Rectal smooth muscle tissue (tissue), 1 donor: Measurements from ENCODE around the gene PRAF2.

Source experiments
- H3K27ac ChIP-seq: one replicate; pipeline ENCODE4 v1.7.0; 2013; ENCODE audit warnings: low read depth, low read length, inconsistent platforms
- H3K27me3 ChIP-seq: one replicate; pipeline ENCODE4 v1.7.0; 2013; ENCODE audit warnings: low read length; ENCODE audit not compliant: control insufficient read depth, insufficient read depth
- H3K36me3 ChIP-seq: one replicate; pipeline ENCODE4 v1.7.0; 2013; ENCODE audit warnings: low read length; ENCODE audit not compliant: control insufficient read depth, insufficient read depth
- H3K4me1 ChIP-seq: one replicate; pipeline ENCODE4 v1.7.0; 2013; ENCODE audit warnings: low read length; ENCODE audit not compliant: control insufficient read depth, insufficient read depth
- H3K4me3 ChIP-seq: one replicate; pipeline ENCODE4 v1.7.0; 2013; ENCODE audit warnings: low read length
- H3K9ac ChIP-seq: one replicate; pipeline ENCODE4 v1.7.0; 2013; ENCODE audit warnings: low read length

Gene PRAF2

DNA sequence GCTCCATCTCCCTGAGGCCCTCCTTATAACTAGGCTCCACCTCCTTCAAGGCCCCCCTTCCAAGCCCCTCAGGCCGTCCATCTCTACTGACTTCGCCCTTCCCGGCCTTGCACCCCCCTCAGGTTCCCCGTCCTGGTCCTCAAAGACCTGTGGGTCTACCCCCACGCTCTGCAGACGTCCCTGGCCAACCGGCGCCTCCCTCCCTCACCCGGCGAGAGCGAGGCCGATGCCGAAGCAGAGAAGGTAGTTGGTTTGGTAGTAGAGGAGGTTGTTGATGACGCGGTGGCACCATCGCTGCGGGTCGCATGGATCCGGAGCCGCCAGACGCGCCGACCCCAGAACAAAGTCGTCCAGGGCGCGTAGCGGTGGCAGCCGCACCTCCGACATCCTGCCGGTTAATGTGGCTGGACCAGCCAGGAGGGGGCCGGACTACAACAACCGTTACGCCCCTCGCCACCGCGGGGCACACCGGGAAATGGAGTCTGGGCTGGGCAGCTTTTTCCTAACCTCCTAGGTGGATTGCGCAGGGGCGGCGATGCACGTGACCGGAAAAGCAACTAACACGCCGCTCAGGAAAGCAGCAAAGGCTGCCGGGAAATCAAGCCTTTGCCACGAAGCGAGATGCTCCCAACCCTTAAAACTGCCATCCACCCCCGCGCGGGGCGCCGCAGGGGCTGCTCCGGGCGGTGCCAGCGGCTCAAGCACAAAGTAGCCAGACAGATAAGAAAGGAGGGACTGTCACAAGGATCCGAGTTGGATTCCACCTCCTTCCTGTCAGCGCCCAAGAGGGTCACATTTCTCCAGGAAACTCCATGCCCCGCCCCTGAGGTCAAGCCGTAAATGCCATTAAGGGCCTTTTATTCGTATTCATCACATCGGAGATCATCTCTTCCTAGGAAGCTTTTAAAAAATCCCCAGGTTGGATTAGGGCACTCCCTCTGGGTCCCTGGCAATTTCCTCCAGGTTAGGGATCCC lies at the start of gene PRAF2:
Gene PRAF2, minus strand, starts transcription at position 402 of the 975 bp plus-strand sequence. Its CDS starts 15 bp downstream, at position 387.
- Histone ChIP-seq H3K9ac (peak within 1 kb of the TSS; percentile 36), H3K4me1 (peaks cover 2% of the 10 kb centered on the region), H3K36me3 (peaks cover 3% of the 10 kb centered on the region), H3K4me3 (peak within 1 kb of the TSS; percentile 79), H3K27me3 (peaks cover 2% of the 10 kb centered on the region), H3K27ac (peak within 1 kb of the TSS; percentile 69)

GRCh38 chrX:49122499-49122898 lies 48.7 kb upstream of the PRAF2 start:
- H3K4me1 ChIP-seq: no peaks in the 10 kb centered on the region
- H3K4me3 ChIP-seq: peak overlapping the region; percentile 86
- H3K27ac ChIP-seq: no peak overlapping the region
- peaks cover 2% of the 10 kb centered on the region for H3K36me3 ChIP-seq
- H3K9ac ChIP-seq: no peak overlapping the region
- no peaks in the 10 kb centered on the region for H3K27me3 ChIP-seq

DNA sequence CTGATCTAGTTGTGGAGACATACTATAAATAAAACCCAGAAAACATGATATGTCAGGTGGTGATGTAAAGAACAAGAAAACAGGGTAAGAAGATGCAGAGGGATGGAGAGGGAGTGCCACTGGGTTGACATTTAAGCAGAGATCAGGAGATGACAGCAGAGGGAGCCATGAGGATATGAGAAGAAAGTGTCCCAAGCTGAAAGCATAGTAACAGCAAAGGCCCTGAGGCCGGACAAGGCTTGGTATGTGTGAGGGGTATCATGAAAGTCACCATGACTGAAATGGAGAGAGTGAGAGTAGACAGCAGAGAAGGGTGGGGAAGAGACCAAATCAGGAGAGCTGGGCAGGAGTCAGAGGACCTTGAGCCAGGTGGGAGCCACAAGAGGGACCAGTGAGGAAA lies 46.3 kb upstream of the PRAF2 start:
- H3K27me3 ChIP-seq: peaks cover 2% of the 10 kb centered on the region
- peaks cover 15% of the 10 kb centered on the region for H3K36me3 ChIP-seq
- no peaks in the 10 kb centered on the region for H3K4me1 ChIP-seq

GRCh38 chrX:49117581-49117980 lies 43.8 kb upstream of the PRAF2 start:
- H3K9ac ChIP-seq: no peak overlapping the region

More for the DNA sequence above, 46.3 kb upstream of the PRAF2 start:
- no peak overlapping the region for H3K9ac ChIP-seq
- no peak overlapping the region for H3K27ac ChIP-seq
- no peak overlapping the region for H3K4me3 ChIP-seq

DNA sequence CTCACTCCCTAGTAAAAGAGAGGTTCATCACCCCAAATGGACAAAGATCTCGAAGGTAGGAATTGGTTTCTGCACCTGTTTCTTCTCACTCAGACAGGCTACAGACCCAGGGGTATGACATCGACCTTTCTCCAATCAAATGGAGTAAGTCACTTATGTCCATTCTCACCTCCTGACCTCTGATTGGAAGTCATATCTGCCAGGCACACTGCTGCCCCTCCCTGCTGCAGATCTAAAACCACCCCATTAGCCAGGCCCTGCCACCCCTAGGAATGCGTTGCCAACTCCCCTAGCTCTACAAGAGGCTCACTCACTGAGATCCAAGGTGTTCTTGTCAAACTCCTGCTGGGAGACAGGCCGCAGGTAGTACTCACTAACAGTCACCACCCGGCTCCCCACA lies 42.9 kb upstream of the PRAF2 start:
- Histone ChIP-seq H3K9ac (no peak overlapping the region), H3K36me3 (peaks cover 22% of the 10 kb centered on the region), H3K27me3 (peaks cover 2% of the 10 kb centered on the region), H3K4me1 (no peaks in the 10 kb centered on the region), H3K4me3 (no peak overlapping the region), H3K27ac (no peak overlapping the region)

More at GRCh38 chrX:49117581-49117980, 43.8 kb upstream of the PRAF2 start:
- Histone ChIP-seq H3K27ac (no peak overlapping the region), H3K36me3 (peaks cover 22% of the 10 kb centered on the region), H3K4me1 (no peaks in the 10 kb centered on the region), H3K27me3 (peaks cover 2% of the 10 kb centered on the region), H3K4me3 (no peak overlapping the region)

GRCh38 chrX:49116076-49116475 lies 42.3 kb upstream of the PRAF2 start:
- H3K27ac ChIP-seq: no peak overlapping the region
- no peak overlapping the region for H3K4me3 ChIP-seq
- no peaks in the 10 kb centered on the region for H3K4me1 ChIP-seq
- peaks cover 22% of the 10 kb centered on the region for H3K36me3 ChIP-seq
- H3K27me3 ChIP-seq: peaks cover 2% of the 10 kb centered on the region
- H3K9ac ChIP-seq: no peak overlapping the region

- no peak overlapping the region for H3K27ac ChIP-seq
- H3K9ac ChIP-seq: no peak overlapping the region
- no peaks in the 10 kb centered on the region for H3K4me1 ChIP-seq
- H3K4me3 ChIP-seq: no peak overlapping the region
- peaks cover 14% of the 10 kb centered on the region for H3K36me3 ChIP-seq
- H3K27me3 ChIP-seq: peaks cover 2% of the 10 kb centered on the region
Measured at GRCh38 chrX:49111791-49112190, 38.0 kb upstream of the PRAF2 start.

- Histone ChIP-seq H3K27ac (no peak overlapping the region), H3K4me1 (no peaks in the 10 kb centered on the region), H3K27me3 (no peaks in the 10 kb centered on the region), H3K36me3 (peaks cover 6% of the 10 kb centered on the region), H3K4me3 (no peak overlapping the region), H3K9ac (no peak overlapping the region)
Measured at GRCh38 chrX:49110417-49110816, 36.6 kb upstream of the PRAF2 start.

DNA sequence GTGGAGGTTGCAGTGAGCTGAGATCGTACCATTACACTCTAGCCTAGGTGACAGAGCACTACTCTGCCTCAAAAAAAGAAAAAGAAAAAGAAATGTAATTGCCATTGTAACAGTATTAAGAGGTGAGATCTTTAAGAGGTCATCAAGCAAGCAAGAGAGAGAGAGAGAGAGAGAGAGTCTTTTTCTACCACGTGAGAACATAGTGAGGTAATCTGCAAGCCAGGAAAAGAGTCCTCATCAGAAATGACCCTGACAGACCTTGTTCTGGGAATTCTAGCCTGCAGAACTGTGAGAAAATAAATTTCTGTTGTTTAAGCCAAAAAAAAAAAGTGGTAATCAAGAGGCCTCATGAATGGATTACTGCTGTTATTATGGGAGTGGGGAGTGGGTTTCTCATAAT lies 34.8 kb upstream of the PRAF2 start:
- no peaks in the 10 kb centered on the region for H3K27me3 ChIP-seq
- no peak overlapping the region for H3K4me3 ChIP-seq
- no peaks in the 10 kb centered on the region for H3K4me1 ChIP-seq
- peaks cover 4% of the 10 kb centered on the region for H3K36me3 ChIP-seq
- no peak overlapping the region for H3K27ac ChIP-seq
- no peak overlapping the region for H3K9ac ChIP-seq

GRCh38 chrX:49106930-49107329 lies 33.1 kb upstream of the PRAF2 start:
- no peaks in the 10 kb centered on the region for H3K36me3 ChIP-seq
- H3K9ac ChIP-seq: no peak overlapping the region
- no peak overlapping the region for H3K4me3 ChIP-seq
- H3K27me3 ChIP-seq: no peaks in the 10 kb centered on the region
- H3K4me1 ChIP-seq: no peaks in the 10 kb centered on the region
- H3K27ac ChIP-seq: no peak overlapping the region

DNA sequence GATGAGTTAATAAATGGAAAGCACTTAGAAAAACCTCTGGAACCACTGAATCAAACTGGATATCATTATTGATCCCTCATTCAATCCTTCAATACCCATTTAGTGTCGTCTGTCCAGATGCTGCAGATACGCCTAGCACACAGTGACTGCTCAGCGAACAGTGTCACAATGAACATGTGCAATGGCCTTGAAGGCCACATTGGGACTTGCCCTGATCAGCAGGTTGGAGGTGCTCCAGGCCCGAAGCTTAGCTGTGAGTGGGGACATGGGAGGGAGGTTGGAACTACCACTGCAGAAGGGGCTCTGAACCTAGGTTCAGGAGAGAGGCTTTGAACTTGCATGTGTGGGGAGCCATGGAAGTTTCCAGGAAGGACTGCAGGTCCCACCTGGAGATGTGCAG lies 32.5 kb upstream of the PRAF2 start:
- Histone ChIP-seq H3K27me3 (no peaks in the 10 kb centered on the region), H3K4me3 (no peak overlapping the region), H3K9ac (no peak overlapping the region), H3K36me3 (no peaks in the 10 kb centered on the region), H3K27ac (no peak overlapping the region), H3K4me1 (no peaks in the 10 kb centered on the region)

DNA sequence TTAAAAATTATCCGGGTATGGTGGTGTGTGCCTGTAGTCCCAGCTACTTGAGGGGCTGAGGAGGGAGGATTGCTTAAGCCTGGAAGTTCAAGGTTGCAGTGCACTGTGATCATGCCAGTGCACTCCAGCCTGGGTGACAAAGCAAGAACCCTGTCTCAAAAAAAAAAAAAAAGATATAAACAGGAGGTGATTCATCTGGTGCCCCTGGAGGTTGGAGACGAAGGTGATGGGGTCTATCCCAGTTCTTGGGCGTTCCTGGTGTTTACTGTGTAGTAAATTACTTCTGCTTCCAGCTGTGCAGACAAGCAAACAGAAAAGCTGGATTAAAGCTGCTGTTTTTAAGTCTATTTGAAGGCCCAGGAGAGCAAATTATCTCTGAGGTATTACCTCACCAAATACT lies 29.8 kb upstream of the PRAF2 start:
- Histone ChIP-seq H3K27ac (no peak overlapping the region), H3K4me3 (no peak overlapping the region), H3K4me1 (no peaks in the 10 kb centered on the region), H3K36me3 (no peaks in the 10 kb centered on the region), H3K9ac (no peak overlapping the region), H3K27me3 (no peaks in the 10 kb centered on the region)

DNA sequence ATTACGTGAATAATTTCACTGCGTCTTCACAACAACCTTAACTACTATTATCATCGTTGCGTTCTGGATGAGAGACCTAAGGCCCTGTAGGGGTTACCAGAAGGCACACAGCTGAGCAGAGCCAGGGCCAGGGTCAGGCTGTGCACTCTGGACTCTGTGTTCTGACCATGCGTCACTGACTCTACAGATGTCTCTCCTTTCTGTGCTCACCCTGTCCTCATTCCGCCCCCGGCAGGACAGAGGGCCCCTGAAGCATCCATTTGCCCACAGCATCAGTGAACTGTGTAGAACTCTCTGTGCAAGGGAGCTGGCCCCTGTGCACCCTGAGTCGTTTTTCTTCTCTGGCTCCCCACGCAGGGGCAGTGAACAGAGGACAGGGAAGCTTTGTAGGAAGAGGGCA lies 28.4 kb upstream of the PRAF2 start:
- H3K27ac ChIP-seq: no peak overlapping the region
- H3K36me3 ChIP-seq: no peaks in the 10 kb centered on the region
- H3K9ac ChIP-seq: no peak overlapping the region
- H3K4me3 ChIP-seq: no peak overlapping the region
- no peaks in the 10 kb centered on the region for H3K27me3 ChIP-seq
- H3K4me1 ChIP-seq: no peaks in the 10 kb centered on the region
